ENCODE data around the gene SGTB.
"Not testable (repeated sequence)": the region's sequence is repeated elsewhere in the genome, so short reads cannot be mapped to it uniquely, and the experiment has no call there.

Gene SGTB

DNA sequence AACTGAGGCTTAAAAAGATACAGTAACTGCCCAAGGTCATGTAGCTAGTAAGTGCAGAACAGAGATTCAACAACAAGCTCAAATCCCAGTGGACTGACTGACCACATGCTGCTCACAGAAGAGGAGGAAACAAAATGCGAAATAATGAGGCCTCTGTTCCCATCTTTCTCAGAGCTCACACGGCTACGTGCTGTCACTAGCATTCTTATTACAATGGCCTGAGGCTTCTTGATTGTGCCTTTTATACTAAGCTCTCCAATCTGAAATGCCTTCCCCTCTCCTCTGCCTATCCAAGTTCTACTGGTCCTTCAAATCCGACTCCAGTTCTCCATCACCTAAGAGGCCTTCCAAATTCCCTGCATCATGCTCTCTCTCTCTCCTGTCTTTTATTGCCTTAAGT lies 26.0 kb downstream of the SGTB start:
- no peak overlapping the region for H3K27ac ChIP-seq
- TF ChIP-seq, protein P1, sequence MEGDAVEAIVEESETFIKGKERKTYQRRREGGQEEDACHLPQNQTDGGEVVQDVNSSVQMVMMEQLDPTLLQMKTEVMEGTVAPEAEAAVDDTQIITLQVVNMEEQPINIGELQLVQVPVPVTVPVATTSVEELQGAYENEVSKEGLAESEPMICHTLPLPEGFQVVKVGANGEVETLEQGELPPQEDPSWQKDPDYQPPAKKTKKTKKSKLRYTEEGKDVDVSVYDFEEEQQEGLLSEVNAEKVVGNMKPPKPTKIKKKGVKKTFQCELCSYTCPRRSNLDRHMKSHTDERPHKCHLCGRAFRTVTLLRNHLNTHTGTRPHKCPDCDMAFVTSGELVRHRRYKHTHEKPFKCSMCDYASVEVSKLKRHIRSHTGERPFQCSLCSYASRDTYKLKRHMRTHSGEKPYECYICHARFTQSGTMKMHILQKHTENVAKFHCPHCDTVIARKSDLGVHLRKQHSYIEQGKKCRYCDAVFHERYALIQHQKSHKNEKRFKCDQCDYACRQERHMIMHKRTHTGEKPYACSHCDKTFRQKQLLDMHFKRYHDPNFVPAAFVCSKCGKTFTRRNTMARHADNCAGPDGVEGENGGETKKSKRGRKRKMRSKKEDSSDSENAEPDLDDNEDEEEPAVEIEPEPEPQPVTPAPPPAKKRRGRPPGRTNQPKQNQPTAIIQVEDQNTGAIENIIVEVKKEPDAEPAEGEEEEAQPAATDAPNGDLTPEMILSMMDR (IDR thresholded peaks at IDR 0.05), result no peak
- no peak for TF ChIP-seq ZFX (IDR thresholded peaks at IDR 0.05; ENCODE audit: borderline replicate concordance)

DNA sequence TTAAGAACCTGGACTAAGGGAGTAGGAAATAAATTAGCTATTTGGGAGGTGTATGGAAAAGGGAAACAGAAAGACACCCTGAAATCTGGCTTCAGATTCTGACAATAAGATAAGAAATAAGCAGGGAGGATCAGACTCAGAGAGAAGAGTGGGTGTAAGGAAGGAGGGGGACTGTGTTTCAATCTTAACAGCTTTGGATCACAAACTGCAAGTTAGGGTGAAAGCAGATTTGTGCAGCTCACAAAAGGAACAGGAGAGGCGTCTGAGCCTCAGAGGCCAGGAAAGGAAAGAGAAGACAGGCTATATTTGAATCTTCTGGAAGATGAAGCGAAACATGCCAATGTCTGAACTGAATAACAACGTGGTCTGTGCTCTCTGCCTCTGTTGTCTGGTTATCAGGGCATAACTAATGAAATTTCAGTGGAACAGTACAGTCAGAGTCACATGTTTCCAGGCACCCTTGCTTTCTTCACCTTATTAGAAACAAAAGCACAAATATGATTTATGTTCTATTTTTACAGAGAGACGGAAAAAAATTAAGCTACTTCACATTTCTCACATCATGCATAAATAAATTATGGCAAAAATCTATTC lies 26.6 kb downstream of the SGTB start:
- TF ChIP-seq ZFX (IDR thresholded peaks at IDR 0.05; ENCODE audit: borderline replicate concordance), result no peak
- TF ChIP-seq, protein P1 (IDR thresholded peaks at IDR 0.05), result no peak
- no peak overlapping the region for H3K27ac ChIP-seq

DNA sequence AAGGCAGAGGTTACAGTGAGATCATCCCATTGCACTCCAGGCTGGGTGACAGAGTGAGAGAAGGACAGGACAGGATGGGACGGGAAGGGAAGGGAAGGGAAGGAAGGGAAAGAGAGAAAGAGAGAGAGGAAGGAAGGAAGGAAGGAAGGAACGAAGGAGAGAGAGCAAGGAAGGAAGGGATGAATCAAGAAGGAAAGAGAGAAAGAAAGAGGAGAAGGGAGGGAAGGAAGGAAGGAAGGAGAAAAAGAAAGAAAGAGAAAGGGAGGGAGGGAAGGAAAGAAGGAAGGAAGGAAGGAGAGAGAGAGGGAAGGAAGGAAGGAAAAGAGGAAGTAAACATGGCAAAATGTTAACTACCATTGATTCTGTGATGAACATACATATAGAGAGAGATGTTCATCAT lies 28.8 kb downstream of the SGTB start:
- TF ChIP-seq, protein P1 (IDR thresholded peaks at IDR 0.05), result no peak
- TF ChIP-seq ZFX (IDR thresholded peaks at IDR 0.05; ENCODE audit: borderline replicate concordance), result no peak

DNA sequence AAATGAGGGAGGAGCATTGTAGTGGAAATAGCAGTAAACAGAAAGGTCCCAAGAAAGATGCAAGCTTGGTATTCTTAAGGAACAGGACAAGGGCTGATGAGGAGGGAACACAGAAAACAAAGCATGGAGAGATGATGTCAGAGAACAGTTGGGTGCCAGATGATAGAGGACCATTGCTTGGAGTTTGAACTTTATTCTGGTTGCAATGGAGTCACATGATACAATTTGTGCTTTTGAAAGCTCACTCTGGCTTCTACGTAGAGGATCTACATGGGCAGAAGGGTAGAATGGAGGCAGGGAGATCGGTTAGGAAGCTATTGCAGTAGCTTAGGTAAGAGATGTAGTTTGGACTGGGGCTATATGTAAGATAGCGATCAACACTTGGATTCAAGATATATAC lies 39.8 kb downstream of the SGTB start:
- H3K27ac ChIP-seq, result no peak overlapping the region
- TF ChIP-seq, protein P1 (IDR thresholded peaks at IDR 0.05), result no peak
- no peak for TF ChIP-seq ZFX (IDR thresholded peaks at IDR 0.05; ENCODE audit: borderline replicate concordance)

More for the DNA sequence above, 28.8 kb downstream of the SGTB start:
- no peak overlapping the region for H3K27ac ChIP-seq

DNA sequence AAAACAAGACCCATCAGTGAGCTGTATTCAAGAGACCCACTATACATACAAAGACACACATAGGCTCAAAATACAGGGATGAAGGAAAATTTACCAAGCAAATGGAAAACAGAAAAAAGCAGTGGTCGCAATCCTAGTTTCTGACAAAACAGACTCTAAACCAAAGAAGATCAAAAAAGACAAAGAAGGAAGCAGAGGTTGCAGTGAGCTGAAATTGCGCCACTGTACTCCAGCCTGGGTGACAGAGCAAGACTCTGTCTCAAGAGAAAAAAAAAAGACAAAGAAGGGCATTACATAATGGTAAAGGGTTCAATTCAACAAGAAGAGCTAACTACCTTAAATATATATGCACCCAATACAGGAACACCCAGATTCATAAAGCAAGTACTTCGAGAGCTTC lies 45.9 kb downstream of the SGTB start:
- not testable (repeated sequence) for H3K27ac ChIP-seq

DNA sequence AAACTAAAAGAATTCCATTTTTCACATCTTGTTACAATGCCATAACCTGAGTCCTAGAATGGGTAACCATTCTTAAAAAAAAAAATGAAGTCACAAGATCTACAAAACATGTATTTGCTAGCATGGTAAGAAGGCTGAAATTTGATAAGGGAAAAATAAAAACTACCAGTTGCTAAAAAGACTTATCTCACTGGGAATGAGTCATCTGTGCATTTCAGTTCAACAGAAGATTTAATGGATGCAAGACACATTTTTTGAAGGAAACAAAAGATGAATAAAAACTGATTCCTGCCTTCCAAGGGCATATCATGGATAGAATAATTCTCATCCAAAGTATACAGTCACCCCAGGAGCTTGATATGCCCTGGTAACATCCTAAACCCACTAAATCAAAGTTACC lies 47.2 kb downstream of the SGTB start:
- no peak overlapping the region for H3K27ac ChIP-seq
- no peak for TF ChIP-seq ZFX (IDR thresholded peaks at IDR 0.05; ENCODE audit: borderline replicate concordance)
- TF ChIP-seq, protein P1 (IDR thresholded peaks at IDR 0.05), result no peak

DNA sequence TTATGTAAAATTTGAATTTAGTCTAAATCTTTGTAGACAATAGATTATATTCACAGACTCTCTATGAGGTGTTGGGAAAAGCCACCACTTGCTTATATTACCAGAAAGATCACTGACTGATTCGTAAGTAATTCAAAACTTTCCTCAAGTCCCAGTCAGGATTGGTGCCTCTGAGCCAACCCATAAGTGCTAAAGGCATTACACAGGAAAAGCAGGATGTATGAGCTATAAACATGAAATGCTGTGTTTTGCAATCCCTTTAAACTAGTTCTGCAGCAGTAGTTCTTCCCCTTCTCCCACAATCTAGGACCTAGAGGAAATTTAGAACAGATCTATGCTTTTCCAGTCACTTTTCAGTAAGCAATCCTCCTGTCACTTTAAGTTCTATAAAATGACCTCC lies 49.1 kb downstream of the SGTB start:
- no peak for TF ChIP-seq ZFX (IDR thresholded peaks at IDR 0.05; ENCODE audit: borderline replicate concordance)
- TF ChIP-seq, protein P1 (IDR thresholded peaks at IDR 0.05), result no peak
- H3K27ac ChIP-seq, result no peak overlapping the region

DNA sequence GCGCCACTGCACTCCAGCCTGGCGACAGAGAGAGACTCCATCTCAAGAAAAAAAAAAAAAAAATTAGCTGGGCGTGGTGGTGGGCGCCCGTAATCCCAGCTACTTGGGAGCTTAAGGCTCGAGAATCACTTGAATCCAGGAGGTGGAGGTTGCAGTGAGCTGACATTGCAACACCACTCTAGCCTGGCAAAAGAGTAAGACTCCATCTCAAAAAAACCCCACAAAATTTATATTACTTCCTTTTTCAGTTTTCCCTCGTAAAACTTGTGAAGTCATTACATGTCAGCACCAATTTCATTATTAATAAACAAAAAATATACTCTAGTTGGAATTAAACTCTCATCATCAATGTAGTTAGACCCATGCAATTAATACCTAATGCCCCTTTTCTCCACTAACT lies 53.2 kb downstream of the SGTB start:
- TF ChIP-seq, protein P1 (IDR thresholded peaks at IDR 0.05), result no peak
- no peak for TF ChIP-seq ZFX (IDR thresholded peaks at IDR 0.05; ENCODE audit: borderline replicate concordance)
- no peak overlapping the region for H3K27ac ChIP-seq

Measured in 22Rv1 (cell line).